Ishikawa (cell line): Measurements from ENCODE around the gene ACSF3.

ENCODE experiments used
- CEBPB ChIP-seq: IDR thresholded peaks from 2 replicates; pipeline ENCODE4 v1.6.1; 2012
- CREB1 ChIP-seq: IDR thresholded peaks from 2 replicates; pipeline ENCODE4 v1.6.1; 2012; ENCODE audit warnings: low read depth
- EGR1 ChIP-seq: IDR thresholded peaks from 2 replicates; pipeline ENCODE4 v1.6.1; 2012
- EP300 ChIP-seq: IDR thresholded peaks from 2 replicates; pipeline ENCODE4 v1.6.1; 2012; ENCODE audit warnings: borderline replicate concordance
- FOXM1 ChIP-seq: IDR thresholded peaks from 2 replicates; pipeline ENCODE4 v1.6.1; 2012; ENCODE audit warnings: low read depth, borderline replicate concordance
- MAX ChIP-seq: IDR thresholded peaks from 2 replicates; pipeline ENCODE4 v1.6.1; 2012
- NFIC ChIP-seq: IDR thresholded peaks from 2 replicates; pipeline ENCODE4 v1.6.1; 2012
- RAD21 ChIP-seq: IDR thresholded peaks from 2 replicates; pipeline ENCODE4 v1.6.1; 2012; ENCODE audit warnings: low read depth
- TAF1 ChIP-seq: IDR thresholded peaks from 2 replicates; pipeline ENCODE4 v1.6.1; 2012; ENCODE audit warnings: low read depth, mild to moderate bottlenecking
- TCF12 ChIP-seq: IDR thresholded peaks from 2 replicates; pipeline ENCODE4 v1.6.1; 2012; ENCODE audit warnings: low read depth
- TEAD4 ChIP-seq: IDR thresholded peaks from 2 replicates; pipeline ENCODE4 v1.6.1; 2012
- YY1 ChIP-seq: IDR thresholded peaks from 2 replicates; pipeline ENCODE4 v1.6.1; 2012; ENCODE audit warnings: low read depth
- ZBTB7A ChIP-seq: IDR thresholded peaks from 2 replicates; pipeline ENCODE4 v1.6.1; 2012; ENCODE audit warnings: low read depth
- TF ChIP-seq, protein P1 (sequence below): IDR thresholded peaks from 2 replicates; pipeline ENCODE4 v1.6.1; 2012; ENCODE audit warnings: low read depth, mild to moderate bottlenecking
- TF ChIP-seq, protein P2 (sequence below): IDR thresholded peaks from 2 replicates; pipeline ENCODE4 v1.6.1; 2012

The ACSF3 gene

DNA sequence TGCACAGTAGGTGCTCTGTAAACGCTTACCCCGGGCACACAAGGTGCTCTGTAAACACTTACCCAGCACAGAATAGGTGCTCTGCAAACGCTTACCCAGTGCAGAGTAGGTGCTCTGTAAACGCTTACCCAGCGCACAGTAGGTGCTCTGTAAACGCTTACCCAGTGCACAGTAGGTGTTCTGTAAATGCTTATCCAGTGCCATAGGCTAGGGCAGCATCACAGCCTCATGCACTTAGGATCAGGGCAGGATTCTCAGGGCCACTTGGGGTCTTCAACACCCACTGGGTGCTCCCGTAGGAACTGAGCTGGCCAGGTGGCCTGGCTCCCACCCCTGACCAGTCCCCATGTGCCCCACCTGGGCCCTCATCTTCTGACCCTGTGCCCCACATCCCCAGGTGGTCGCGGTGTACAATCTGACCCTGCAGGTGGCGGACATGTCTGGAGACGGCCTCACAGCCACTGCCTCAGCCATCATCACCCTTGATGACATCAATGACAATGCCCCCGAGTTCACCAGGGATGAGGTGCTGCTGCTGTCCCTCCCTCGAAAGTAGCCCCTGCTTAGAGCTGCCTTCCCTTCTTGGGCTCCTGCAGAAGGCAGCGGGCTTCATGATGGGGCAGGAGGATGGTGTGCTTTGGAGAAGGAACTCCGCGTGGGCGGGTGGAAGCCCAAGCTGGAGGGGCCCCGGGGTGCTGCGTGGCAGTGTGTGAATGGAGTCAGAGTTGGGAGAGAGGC lies 93.5 kb downstream of the ACSF3 start:
- TF ChIP-seq EGR1 (peak; percentile 53; the same call in 1 of the 2 replicates), EP300 (no peak)

- TF ChIP-seq, protein P1, sequence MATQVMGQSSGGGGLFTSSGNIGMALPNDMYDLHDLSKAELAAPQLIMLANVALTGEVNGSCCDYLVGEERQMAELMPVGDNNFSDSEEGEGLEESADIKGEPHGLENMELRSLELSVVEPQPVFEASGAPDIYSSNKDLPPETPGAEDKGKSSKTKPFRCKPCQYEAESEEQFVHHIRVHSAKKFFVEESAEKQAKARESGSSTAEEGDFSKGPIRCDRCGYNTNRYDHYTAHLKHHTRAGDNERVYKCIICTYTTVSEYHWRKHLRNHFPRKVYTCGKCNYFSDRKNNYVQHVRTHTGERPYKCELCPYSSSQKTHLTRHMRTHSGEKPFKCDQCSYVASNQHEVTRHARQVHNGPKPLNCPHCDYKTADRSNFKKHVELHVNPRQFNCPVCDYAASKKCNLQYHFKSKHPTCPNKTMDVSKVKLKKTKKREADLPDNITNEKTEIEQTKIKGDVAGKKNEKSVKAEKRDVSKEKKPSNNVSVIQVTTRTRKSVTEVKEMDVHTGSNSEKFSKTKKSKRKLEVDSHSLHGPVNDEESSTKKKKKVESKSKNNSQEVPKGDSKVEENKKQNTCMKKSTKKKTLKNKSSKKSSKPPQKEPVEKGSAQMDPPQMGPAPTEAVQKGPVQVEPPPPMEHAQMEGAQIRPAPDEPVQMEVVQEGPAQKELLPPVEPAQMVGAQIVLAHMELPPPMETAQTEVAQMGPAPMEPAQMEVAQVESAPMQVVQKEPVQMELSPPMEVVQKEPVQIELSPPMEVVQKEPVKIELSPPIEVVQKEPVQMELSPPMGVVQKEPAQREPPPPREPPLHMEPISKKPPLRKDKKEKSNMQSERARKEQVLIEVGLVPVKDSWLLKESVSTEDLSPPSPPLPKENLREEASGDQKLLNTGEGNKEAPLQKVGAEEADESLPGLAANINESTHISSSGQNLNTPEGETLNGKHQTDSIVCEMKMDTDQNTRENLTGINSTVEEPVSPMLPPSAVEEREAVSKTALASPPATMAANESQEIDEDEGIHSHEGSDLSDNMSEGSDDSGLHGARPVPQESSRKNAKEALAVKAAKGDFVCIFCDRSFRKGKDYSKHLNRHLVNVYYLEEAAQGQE = no peak
- TF ChIP-seq YY1 (no peak), ZBTB7A (no peak), NFIC (no peak), CREB1 (no peak), MAX (no peak), EP300 (no peak), FOXM1 (no peak), RAD21 (no peak), TCF12 (no peak), TEAD4 (no peak), TAF1 (no peak)
- TF ChIP-seq, protein P2, sequence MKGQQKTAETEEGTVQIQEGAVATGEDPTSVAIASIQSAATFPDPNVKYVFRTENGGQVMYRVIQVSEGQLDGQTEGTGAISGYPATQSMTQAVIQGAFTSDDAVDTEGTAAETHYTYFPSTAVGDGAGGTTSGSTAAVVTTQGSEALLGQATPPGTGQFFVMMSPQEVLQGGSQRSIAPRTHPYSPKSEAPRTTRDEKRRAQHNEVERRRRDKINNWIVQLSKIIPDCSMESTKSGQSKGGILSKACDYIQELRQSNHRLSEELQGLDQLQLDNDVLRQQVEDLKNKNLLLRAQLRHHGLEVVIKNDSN = no peak
Measured at GRCh38 chr16:89187770-89188392, 94.2 kb downstream of the ACSF3 start.

GRCh38 chr16:89189358-89190025 lies 95.8 kb downstream of the ACSF3 start:
- TF ChIP-seq YY1 (no peak), FOXM1 (no peak), TCF12 (no peak), TEAD4 (no peak), TAF1 (no peak), ZBTB7A (no peak), CREB1 (no peak), EP300 (no peak), EGR1 (no peak), MAX (no peak), RAD21 (no peak), NFIC (no peak), CEBPB (no peak)
- TF ChIP-seq, protein P2 = no peak
- TF ChIP-seq, protein P1 = no peak

GRCh38 chr16:89190150-89190958 lies 96.7 kb downstream of the ACSF3 start:
- no peak for TF ChIP-seq CEBPB
- TF ChIP-seq MAX = no peak
- TF ChIP-seq TEAD4 = no peak
- TF ChIP-seq FOXM1 = no peak
- TF ChIP-seq YY1 = no peak
- TF ChIP-seq CREB1 = no peak
- TF ChIP-seq, protein P2 = no peak
